ENCODE measurements around the gene SNX20. TPM values are rescaled to one million over a fixed set of nuclear protein-coding genes. Genes with fewer than 3 reads are reported as not detected.

Gene SNX20
- total and polyA plus RNA-seq, 2 of the 13 experiments (the other 11 are each of a cell fraction or from before 2014, with no cell fraction given), result not detected

DNA sequence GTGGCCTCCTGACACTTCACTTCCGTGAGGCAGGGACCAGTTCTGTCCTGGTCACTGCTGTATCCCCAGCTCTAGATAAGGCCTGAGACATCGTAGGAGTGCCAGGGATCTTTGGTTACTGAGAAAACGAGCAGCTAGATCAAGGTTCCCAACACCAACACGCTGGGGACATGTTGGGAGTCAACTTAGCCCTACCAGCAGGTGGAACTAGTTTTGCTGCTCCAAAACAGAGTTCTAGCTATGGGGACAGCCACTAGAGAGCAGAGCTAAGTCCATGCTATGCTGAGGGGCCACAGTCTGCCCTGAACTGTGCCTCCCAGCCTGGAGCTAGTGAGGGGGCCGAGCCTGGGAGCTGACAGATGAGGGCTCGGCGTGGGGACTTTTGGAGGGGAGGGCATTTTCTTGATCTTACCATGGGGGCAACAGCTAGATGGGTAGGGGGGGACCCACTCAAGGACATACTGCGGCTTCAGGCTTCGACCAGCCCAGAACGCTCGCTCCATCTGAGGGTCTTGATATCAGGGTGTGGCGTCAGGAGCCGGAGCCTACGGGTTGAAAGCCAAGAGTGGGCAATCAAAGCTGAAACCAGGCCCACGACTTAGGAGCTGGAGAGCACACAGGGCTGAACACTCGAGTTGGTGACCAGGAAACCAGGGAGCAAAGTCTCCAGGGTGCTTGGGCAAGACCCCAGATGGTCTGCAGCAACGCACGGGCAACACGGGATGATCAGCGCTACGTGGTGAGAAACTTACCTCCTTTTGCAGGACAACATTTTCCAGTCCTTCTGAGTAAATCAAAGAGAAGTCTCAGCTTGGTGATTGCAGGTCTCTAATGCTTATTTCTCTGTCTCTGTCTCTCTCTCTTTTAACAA, 13.4 kb downstream of the SNX20 start (continued):
- TF ChIP-seq, protein P1, sequence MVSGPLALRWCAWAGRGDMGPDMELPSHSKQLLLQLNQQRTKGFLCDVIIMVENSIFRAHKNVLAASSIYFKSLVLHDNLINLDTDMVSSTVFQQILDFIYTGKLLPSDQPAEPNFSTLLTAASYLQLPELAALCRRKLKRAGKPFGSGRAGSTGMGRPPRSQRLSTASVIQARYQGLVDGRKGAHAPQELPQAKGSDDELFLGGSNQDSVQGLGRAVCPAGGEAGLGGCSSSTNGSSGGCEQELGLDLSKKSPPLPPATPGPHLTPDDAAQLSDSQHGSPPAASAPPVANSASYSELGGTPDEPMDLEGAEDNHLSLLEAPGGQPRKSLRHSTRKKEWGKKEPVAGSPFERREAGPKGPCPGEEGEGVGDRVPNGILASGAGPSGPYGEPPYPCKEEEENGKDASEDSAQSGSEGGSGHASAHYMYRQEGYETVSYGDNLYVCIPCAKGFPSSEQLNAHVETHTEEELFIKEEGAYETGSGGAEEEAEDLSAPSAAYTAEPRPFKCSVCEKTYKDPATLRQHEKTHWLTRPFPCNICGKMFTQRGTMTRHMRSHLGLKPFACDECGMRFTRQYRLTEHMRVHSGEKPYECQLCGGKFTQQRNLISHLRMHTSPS (CRISPR knock-in tag; IDR thresholded peaks at IDR 0.05; ENCODE audit: low read depth), result no peak
- TF ChIP-seq SP4 (CRISPR knock-in tag; IDR thresholded peaks at IDR 0.05), result peak; percentile 45; the same call in 1 of the 2 replicates
- 0 out of 2 replicates have a peak, but pooled peaks have one; percentile 38 for TF ChIP-seq ELF1 (CRISPR knock-in tag; IDR thresholded peaks at IDR 0.05)
- 0 out of 2 replicates have a peak, but pooled peaks have one; percentile 75 for TF ChIP-seq ZNF230 (CRISPR knock-in tag; IDR thresholded peaks at IDR 0.05)
- TF ChIP-seq ZNF768 (CRISPR knock-in tag; IDR thresholded peaks at IDR 0.05), result peak; percentile 36; the same call in 1 of the 2 replicates
- peak; percentile 35; the same call in 1 of the 2 replicates for TF ChIP-seq CEBPB (IDR thresholded peaks at IDR 0.05; ENCODE audit: borderline replicate concordance, low read depth, low read length)
- TF ChIP-seq ZNF670 (CRISPR knock-in tag; IDR thresholded peaks at IDR 0.05; ENCODE audit: borderline replicate concordance), result 0 out of 2 replicates have a peak, but pooled peaks have one; percentile 55
- TF ChIP-seq SNRNP70 (IDR thresholded peaks at IDR 0.05; ENCODE audit: low read depth, low read length), result no peak
- TF ChIP-seq, protein P2, sequence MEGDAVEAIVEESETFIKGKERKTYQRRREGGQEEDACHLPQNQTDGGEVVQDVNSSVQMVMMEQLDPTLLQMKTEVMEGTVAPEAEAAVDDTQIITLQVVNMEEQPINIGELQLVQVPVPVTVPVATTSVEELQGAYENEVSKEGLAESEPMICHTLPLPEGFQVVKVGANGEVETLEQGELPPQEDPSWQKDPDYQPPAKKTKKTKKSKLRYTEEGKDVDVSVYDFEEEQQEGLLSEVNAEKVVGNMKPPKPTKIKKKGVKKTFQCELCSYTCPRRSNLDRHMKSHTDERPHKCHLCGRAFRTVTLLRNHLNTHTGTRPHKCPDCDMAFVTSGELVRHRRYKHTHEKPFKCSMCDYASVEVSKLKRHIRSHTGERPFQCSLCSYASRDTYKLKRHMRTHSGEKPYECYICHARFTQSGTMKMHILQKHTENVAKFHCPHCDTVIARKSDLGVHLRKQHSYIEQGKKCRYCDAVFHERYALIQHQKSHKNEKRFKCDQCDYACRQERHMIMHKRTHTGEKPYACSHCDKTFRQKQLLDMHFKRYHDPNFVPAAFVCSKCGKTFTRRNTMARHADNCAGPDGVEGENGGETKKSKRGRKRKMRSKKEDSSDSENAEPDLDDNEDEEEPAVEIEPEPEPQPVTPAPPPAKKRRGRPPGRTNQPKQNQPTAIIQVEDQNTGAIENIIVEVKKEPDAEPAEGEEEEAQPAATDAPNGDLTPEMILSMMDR (CRISPR knock-in tag; IDR thresholded peaks at IDR 0.05), result peak; percentile 79
- TF ChIP-seq, protein P3, sequence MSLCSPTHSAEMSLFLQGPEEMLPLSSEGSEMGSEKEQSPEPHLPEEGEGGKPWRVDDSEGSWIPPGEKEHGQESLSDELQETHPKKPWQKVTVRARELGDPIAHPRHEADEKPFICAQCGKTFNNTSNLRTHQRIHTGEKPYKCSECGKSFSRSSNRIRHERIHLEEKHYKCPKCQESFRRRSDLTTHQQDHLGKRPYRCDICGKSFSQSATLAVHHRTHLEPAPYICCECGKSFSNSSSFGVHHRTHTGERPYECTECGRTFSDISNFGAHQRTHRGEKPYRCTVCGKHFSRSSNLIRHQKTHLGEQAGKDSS (CRISPR knock-in tag; IDR thresholded peaks at IDR 0.05; ENCODE audit: borderline replicate concordance, low read depth), result 0 out of 2 replicates have a peak, but pooled peaks have one; percentile 61
- TF ChIP-seq, protein P4, sequence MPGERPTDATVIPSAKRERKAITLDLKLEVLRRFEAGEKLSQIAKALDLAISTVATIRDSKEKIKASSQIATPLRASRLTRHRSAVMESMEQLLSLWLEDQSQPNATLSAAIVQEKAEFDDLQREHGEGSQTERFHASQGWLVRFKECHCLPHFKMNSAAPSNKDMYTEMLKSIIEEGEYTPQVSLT (CRISPR knock-in tag; IDR thresholded peaks at IDR 0.05; ENCODE audit: borderline replicate concordance, low read depth), result no peak
- 0 out of 2 replicates have a peak, but pooled peaks have one; percentile 42 for TF ChIP-seq ZNF451 (CRISPR knock-in tag; IDR thresholded peaks at IDR 0.05)
- peak; percentile 56; the same call in 1 of the 2 replicates for TF ChIP-seq ZNF501 (CRISPR knock-in tag; IDR thresholded peaks at IDR 0.05)
- TF ChIP-seq CBX2 (IDR thresholded peaks at IDR 0.05; ENCODE audit: low read depth, low read length), result no peak
- no peak for TF ChIP-seq CBX2 (CRISPR knock-in tag; IDR thresholded peaks at IDR 0.05; ENCODE audit: low read depth)
- TF ChIP-seq, protein P5, sequence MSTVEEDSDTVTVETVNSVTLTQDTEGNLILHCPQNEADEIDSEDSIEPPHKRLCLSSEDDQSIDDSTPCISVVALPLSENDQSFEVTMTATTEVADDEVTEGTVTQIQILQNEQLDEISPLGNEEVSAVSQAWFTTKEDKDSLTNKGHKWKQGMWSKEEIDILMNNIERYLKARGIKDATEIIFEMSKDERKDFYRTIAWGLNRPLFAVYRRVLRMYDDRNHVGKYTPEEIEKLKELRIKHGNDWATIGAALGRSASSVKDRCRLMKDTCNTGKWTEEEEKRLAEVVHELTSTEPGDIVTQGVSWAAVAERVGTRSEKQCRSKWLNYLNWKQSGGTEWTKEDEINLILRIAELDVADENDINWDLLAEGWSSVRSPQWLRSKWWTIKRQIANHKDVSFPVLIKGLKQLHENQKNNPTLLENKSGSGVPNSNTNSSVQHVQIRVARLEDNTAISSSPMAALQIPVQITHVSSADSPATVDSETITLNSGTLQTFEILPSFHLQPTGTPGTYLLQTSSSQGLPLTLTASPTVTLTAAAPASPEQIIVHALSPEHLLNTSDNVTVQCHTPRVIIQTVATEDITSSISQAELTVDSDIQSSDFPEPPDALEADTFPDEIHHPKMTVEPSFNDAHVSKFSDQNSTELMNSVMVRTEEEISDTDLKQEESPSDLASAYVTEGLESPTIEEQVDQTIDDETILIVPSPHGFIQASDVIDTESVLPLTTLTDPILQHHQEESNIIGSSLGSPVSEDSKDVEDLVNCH (CRISPR knock-in tag; IDR thresholded peaks at IDR 0.05), result 0 out of 2 replicates have a peak, but pooled peaks have one; percentile 36
- TF ChIP-seq, protein P6, sequence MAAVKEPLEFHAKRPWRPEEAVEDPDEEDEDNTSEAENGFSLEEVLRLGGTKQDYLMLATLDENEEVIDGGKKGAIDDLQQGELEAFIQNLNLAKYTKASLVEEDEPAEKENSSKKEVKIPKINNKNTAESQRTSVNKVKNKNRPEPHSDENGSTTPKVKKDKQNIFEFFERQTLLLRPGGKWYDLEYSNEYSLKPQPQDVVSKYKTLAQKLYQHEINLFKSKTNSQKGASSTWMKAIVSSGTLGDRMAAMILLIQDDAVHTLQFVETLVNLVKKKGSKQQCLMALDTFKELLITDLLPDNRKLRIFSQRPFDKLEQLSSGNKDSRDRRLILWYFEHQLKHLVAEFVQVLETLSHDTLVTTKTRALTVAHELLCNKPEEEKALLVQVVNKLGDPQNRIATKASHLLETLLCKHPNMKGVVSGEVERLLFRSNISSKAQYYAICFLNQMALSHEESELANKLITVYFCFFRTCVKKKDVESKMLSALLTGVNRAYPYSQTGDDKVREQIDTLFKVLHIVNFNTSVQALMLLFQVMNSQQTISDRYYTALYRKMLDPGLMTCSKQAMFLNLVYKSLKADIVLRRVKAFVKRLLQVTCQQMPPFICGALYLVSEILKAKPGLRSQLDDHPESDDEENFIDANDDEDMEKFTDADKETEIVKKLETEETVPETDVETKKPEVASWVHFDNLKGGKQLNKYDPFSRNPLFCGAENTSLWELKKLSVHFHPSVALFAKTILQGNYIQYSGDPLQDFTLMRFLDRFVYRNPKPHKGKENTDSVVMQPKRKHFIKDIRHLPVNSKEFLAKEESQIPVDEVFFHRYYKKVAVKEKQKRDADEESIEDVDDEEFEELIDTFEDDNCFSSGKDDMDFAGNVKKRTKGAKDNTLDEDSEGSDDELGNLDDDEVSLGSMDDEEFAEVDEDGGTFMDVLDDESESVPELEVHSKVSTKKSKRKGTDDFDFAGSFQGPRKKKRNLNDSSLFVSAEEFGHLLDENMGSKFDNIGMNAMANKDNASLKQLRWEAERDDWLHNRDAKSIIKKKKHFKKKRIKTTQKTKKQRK (IDR thresholded peaks at IDR 0.05; ENCODE audit: low read length), result no peak

Measured in HepG2 (cell line).